ENCODE results near the gene SCGB3A2.
"Not testable (repeated sequence)": the region's sequence is repeated elsewhere in the genome, so short reads cannot be mapped to it uniquely, and the experiment has no call there.

GRCh38 chr5:147874118-147874875, 4.2 kb upstream of the SCGB3A2 start:
- not testable (repeated sequence) for TF ChIP-seq POLR2AphosphoS5 (IDR thresholded peaks at IDR 0.05; ENCODE audit: low read depth, low read length); TAF1 (IDR thresholded peaks at IDR 0.05; ENCODE audit: borderline replicate concordance, low read depth, low read length); POLR2A (IDR thresholded peaks at IDR 0.05; ENCODE audit: low read depth, low read length)

Measured in GM12892 (cell line).